ENCODE data around the gene SF3B2.
A peak's percentile ranks its signal among the peaks of the same experiment; 100 is the strongest.
"Not testable (repeated sequence)": the region's sequence is repeated elsewhere in the genome, so short reads cannot be mapped to it uniquely, and the experiment has no call there.

SF3B2 gene

DNA sequence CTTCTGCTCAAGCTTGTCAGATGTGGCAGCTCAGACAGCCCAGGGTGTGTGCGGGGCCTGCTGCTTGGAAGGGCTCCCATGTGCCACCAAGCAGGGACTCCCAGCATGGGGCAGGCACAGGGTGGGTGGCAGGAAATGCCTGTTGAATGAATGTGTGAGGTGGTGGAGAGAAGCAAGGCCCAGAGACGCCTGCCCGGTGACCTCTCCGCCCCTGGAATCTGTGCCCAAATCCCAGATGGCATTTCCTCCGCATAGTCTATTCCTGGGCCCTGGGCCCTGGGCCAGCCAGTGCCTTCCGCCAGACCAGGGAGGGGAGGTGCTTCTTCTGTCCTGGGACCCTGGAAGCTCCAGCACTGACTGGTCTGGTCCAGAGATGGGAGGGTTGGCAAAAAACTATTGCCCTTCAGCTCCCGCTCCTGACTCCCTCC is 36.7 kb upstream of the SF3B2 start:
- DNase-seq, result peak in 1 of 10 donors; percentile 55
- intact Hi-C loops (cut with DNase I), result no loop called here

DNA sequence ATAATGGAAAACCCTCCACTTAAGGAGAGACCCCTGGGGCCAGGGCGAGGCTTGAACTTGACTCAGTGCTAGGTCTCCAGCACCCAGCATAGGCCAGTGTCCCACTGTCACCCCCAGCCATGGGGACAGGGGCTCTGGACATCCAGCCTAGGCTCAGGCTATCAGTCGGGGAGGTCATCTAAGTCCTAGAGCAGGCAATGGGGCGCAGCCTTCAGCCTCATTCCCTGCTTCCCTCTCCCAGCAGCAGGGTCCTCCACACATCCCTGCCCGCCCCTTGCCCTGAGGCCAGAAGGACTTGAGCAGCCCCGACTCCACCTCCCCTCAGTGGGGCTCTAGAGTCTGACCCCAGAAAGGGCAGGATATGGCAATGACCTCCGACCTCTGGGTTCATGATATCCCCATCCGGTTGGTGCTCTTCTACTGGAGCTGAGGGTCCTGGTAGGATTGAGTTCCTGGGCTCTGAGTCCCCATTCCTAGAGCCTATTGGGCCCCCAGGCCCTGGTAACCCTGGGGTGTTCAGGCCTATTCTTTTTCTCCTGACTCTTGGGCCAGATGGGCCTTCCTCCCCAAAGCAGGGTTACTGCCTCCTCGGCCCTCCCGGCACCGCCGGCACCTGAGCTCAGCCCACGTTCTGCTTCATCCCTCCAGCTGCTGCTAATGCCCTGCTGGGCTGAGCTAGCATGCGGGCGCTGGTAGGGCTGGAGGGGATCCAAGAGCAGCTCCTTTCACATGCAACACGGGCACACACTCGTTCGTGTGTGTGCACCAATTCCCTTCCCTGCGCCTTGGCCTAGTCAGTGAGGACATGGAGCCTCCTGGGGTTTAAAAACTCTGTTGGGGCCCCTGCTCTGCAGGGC is 36.0 kb upstream of the SF3B2 start:
- intact Hi-C loops (cut with DNase I), result no loop called here

DNA sequence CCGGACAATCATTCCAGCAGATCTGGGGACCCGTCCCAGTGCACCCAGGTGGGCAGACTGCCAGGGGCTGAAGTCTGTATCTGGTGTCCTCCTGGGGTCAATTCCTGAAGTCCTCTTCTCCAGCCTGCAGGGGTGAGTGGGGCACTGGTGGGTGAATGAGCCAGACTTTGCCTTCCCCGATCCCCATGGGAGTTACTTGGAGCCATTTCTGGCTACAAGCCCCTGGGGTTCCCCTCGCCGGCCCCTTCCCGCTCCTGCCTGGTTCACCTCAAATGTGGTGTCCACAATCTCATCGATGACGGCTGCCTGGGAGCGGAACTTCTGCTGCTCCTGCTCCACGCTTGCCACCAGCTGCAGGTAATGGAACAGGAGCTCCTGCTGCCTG is 35.4 kb upstream of the SF3B2 start:
- intact Hi-C loops (cut with DNase I), result no loop called here

More for the DNA sequence above, 36.0 kb upstream of the SF3B2 start:
- peak in 3 of 10 donors; percentile 50 to 68 (median 61) for DNase-seq

DNA sequence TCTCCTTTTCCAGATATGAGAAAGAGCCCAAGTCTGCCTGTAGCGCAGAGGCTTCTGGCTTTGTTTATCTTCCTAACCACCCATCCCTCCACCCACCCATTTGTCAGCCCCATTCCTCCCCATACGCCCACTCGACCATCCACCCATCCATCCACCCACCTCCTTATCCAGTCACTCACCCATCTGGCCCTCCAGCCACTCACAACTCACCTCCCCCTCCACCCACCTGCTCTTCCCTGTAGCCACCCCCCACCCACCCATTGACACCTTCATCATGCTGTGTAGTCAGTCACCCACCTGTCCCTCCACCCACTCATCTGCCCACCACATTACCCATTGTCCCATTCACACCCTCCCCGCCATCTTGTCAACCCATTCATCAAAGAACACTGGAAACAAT is 34.8 kb upstream of the SF3B2 start:
- intact Hi-C loops (cut with DNase I), result no loop called here
- peak in 2 of 10 donors; percentile 5 to 34 for DNase-seq

More for the DNA sequence above, 35.4 kb upstream of the SF3B2 start:
- DNase-seq, result peak in 2 of 10 donors; percentile 67 to 85

DNA sequence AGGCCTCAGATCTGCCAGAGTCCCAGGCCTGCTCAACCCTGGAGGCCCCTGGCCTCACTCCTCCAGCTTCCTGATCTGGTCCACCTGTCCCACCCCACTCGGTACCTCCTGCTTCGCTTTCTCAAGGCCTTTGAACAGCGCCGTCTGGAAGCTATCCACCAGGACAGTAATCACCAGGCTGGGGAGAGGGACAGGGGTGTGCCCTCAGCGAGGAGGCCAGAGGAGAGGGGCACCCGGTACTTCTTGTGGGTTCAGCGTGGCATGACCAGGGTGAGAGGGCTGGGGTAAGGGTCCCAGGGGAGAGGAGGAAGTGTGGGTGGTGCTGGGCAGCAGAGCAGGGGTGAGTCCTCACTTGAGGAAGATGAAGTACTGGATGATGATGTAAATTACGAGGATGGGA is 32.0 kb upstream of the SF3B2 start:
- intact Hi-C loops (cut with DNase I), result no loop called here
- DNase-seq, result no peak

DNA sequence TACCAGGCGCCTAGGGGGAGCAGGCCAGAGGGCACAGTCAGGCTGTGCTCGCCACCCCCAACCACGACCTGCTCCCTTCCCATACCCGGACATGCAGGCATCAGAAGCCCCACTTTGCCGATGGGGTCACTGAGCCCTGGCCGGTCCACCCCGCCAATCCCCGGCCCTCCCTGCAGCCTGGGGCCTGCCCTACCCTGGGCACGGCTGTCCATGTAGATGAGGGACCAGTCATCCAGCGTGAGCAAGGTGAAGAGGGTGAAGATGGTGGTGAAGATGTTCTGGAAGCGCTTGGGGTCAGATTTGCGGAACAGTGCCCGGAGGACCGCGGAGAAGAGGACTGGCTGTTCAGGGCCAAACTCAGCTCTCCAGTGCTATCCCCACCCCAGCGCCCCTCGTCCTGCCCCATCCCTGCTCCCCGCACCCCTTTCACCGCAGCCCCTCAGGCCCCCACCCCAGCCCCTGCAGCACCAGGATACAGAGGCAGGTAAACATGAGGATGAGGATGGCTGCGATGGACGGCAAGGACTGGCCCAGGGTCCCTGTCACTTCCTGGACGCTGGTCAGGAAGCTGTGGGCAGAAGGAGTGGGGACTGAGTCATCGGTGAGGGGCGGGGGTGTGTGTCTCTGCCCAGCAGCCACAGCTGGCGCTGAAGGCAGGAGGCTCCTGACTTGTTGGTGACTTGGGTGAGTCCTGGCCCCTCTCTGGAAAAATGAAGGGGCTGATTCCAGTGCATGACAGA is 31.4 kb upstream of the SF3B2 start:
- intact Hi-C loops (cut with DNase I), result no loop called here
- DNase-seq, result peak in 1 of 10 donors; percentile 81

DNA sequence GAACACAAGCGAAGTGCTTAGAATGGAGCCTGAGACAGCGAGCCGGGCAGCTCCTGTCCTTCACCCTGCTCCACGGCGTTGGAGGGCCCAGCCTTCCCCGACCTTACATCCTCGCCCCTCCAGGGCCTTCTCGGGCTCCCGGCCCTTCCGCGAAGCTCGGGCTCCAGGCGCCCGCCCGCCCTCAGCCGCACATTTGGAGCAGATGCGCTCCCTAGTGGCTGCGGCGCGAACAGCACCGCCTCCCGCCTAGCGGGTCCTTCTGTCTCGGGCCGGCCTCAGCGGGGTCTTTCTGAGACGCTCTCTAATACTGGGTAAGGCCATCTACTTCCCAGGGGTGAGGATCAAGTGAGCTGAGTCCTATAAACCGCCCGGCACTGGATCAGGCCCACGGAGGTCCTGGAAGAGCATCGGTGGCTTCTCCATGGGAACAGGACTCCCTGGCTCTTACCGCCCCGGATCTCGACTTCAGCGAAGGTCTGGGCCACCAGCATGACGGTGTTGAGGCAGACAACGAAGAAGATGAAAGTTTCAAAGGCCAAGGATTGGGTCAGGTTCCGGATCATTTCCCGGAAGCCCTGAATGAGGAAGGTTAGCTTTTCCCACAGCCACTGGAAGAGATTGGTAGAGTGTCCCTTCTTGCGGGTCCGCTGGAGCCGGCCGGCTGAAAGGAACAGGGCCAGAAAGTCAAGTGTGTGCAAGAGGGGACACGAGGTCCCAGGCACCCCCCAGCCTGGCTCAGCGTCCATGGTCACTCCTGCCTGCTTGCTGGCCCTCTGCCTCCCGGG is 29.6 kb upstream of the SF3B2 start:
- intact Hi-C loops (cut with DNase I), result no loop called here
- peak; percentile 28 to 94 (median 73) for DNase-seq

DNA sequence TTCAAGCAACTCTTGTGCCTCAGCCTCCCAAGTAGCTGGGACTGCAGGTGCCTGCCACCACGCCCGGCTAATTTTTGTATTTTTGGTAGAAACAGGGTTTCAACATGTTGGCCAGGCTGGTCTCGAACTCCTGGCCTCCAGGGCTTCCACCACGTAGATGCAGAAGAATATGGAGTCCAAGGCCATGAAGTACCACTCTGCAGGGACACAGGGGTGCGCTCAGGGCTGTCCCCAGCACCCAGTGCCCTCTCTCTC is 29.1 kb upstream of the SF3B2 start:
- peak in 1 of 10 donors; percentile 70 for DNase-seq

DNA sequence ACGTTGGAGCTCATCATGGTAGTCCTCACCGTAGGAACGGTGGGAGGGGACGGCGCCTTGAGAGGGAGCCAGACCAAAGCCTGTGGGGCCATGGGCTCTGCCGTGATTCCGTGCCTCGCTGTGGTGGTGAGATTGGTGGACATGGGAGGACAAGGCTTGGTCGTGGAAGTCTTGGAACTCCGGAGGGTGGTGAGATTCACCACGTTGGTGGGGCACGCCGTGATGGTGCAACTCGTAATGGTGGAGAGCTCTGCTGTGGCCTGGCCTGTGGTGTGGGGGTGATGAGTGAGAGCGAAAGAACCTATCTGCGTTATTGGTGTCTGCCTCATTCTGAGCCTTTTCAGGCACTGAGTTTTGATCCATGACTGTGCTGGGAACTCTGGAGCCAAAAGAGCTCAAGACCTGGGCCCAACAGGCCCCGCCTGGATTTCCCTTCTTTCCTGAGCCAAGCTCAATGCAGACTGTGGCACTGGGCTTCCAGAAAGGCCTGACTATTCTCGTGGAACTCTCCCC is 26.1 kb upstream of the SF3B2 start, which contains the start of gene CATSPER1:
CATSPER1 (minus strand) TSS at position 463 of the 513 bp plus-strand sequence; CDS start at position 363, 100 bp downstream.
- intact Hi-C loops (cut with DNase I), result no loop called here
- no peak for DNase-seq

More for the DNA sequence above, 29.1 kb upstream of the SF3B2 start:
- intact Hi-C loops (cut with DNase I), result not testable (repeated sequence)

DNA sequence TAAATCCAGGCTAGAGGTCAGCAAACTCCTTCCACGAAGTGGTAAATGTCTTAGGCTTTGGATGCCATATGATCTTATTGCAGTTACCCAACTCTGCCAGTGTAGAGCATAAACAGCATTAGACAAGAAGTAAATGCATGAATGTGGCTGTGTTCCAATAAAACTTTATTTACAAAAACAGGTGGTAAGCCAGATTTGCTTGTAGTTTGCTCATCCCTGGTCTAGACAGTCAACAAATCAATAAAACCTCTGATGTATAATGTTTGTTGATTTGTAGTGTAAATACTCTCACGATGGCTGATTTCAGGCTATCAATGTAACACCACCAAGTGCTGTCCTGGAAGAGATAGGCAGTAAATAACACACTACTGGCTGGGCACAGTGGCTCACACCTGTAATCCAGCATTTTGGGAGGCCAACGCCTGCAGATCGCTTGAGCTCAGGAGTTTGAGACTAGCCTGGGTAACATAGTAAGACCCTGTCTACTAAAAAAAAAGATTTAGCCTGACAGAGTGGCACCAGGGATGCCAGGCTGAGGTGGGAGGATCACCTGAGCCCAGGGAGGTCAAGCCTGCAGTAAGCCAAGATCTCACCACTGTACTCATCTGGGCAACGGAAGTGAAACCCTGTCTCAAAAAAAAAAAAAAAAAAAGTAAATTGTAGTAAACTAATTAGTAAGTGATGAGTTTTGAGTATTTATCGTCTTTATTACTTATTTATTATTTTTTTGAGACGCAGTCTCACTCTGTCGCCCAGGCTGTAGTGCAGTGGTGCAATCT is 19.0 kb upstream of the SF3B2 start:
- intact Hi-C loops (cut with DNase I), result no loop called here
- DNase-seq, result no peak

DNA sequence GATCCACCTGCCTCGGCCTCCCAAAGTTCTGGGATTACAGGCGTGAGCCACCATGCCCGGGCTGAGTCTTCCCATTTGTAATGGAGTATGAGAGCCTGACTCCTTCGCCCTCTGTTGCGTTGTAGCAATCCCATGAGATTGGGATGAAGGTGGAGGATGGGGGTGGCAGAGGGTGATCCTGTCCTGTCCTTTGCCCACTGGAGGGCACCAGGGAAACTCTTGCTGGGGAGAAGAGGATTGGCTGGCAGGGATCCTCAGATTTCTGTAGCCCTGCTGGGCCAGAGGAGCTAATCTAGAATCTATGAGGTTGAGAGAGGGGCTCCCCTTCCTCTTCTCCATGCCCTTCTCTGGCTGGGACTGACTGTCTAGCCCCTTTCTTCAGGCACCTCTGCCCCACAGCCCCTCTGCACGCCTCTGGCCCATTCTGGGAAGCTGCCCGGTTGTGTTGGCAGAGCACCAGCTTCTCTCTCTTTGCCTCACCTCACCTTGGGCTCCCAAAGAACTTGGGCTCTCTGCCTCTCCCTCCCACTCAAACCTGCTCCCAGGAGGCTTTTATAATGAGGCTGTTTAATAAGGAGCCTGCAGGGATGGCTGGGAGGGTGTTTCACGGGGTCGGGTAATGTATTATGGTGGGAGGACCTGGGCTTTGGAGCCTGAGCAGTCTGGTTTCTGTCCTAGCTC is 16.4 kb upstream of the SF3B2 start:
- peak in 1 of 10 donors; percentile 60 for DNase-seq
- intact Hi-C loops (cut with DNase I), result no loop called here

DNA sequence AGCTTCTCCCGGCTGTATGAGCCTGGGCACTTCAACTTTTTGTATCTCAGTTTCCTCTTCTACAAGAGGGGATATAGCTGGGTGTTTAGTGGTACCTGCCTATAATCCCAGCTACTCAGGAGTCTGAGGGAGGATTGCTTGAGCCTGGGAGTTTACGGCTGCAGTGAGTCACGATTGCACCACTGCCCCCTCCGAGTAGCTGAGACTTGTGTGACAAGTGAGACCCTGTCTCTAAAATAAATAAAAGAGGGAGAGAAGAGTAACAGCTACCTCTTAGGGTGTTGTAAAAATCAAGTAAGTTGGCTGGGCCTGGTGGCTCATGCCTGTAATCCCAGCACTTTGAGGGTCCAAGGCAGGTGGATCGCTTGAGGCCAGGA is 15.8 kb upstream of the SF3B2 start:
- intact Hi-C loops (cut with DNase I), result no loop called here
- no peak for DNase-seq

DNA sequence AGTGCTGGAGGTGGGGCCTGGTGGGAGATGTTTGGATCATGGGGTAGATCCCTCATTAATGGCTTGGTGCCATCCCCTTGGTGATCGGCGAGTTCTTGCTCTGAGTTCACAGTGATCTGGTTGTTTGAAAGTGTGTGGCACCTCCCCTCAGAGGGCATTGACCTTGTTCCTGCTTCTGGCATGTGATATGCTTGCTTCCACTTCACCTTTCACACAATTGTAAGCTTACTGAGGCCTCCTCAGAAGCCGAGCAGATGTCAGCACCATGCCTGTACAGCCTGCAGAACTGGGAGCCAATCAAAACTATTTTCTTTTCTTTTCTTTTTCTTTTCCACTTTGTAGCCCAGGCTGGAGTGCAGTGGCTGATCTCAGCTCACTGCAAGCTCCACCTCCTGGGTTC is 14.8 kb upstream of the SF3B2 start:
- intact Hi-C loops (cut with DNase I), result no loop called here
- DNase-seq, result no peak

DNA sequence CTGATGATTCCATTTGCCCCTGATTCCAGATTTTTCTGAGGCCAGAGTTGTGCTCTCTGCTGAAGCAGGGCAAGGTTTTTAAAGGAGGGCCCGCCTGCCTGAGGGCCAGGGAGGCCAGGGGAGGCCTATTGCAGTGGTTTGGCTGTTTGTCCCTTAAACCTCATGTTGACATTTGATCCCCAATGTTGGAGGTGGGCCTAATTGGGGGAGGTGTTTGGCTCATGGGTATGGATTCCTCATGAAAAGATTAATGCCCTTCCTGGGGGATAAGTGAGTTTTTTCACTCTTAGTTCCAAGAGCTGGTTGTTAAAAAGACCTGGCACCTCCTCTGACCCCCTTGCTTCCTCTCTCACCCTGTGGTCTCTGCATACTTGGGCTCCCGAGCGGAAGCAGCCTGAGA is 12.4 kb upstream of the SF3B2 start:
- intact Hi-C loops (cut with DNase I), result no loop called here
- peak in 1 of 10 donors; percentile 2 for DNase-seq

DNA sequence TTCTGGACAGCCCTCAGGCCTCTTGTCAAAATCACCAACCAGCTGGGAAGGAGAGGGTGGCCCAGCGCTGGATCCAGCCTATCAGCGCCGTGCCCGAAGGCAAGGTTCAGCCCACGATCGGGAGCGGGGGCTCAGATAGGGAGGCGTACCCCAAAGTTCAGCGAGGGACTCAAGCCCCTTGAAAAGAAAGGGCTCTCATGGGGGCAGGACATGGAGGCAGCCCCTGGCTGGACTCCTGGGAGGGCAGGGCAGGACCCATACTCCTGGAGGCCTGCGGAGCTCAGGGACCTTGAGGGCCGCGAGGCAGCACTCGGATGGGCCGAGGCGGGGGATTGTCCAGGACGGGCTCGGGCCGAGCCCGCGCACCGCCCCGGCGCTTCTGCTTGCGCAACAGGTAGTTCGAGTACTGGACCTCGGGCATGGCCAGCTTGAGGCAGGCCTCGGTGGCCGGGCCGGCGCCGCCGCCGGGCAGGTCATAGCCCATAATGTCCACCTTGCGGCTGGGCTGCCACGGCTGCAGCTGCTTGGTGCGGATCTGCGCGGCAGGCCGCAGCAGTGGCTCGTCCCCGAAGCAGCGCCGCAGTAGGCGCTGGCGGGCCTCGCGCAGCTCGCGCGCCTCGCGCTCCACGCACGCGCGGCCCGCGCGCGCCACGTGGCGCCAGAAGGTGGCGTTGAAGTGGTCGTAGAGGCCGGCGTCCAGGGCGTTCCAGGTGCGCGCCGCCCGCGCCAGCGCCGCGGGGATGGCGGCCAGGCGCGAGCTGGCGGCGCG is 9.8 kb upstream of the SF3B2 start:
- intact Hi-C loops (cut with DNase I), result no loop called here
- DNase-seq, result peak in 2 of 10 donors; percentile 55 to 63

DNA sequence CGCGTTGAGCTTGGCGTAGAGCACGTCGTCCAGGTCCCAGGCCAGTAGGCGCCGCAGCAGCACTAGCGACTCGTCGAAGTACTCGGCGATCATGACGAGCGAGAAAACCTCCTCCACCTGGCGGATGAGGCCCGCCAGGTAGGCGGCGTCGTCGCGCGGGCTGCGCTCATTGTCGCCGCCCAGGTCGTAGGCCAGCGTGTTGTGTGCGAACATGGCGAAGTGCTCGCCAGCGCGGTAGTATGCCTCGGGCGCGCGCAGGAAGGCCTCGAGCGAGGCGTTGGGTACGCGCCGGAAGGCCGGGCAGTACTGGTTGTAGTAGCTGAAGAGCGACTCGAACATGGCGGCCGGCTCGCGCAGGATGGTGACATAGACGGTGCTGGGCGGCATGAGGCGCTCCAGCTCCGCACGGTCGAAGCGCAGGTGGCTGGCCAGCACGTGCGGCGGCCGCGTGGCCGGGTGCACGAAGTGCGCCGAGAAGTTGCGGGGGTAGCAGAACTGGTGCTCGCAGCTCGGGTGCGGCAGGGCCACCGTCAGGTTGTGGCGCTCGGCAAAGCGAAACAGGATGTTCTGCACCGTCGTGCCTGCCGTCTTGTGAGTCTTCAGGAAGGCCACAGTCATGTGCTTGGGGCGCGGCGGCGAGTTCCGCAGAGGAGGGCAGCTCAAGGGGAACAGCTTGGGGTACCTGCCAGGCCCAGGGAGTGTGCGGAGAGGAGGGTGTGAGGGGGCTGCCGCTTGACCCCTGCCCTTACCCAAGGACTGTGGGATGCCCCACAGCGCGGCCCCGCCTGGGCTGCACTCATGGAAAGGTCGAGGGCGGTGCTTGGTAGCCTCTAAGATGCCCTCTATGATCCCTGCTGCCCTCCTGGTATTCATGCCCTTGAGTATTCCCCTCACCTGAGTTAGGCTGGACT is 8.9 kb upstream of the SF3B2 start:
- intact Hi-C loops (cut with DNase I), result no loop called here
- DNase-seq, result peak in 1 of 10 donors; percentile 76

DNA sequence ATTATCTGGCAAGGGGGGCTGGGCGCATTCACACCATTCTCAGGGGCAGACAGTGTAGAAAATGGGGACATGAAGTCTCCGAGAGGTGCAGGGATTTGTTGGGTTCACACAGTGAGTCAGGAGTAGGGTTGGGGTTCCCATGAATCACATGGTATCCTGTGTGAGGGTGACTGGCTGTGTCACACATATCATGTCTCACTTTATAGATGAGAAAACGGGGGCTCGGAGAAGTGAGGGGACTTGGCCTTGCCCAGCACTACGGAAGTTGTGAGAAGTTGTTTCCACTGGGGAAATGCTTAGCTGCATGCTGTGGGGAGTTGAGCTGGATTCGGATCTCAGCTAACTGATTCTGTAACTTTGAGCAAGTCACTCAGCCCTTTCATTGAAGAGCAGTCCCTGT is 7.4 kb upstream of the SF3B2 start:
- intact Hi-C loops (cut with DNase I), result loop anchor here (5.0 kb wide), 1 partner anchor 42 kb away; the partner anchor contains the start of genes BANF1 and EIF1AD
- DNase-seq, result peak in 1 of 10 donors; percentile 13

All from posterior cingulate gyrus (tissue), 11 donors.